ENCODE measurements around the gene ADD1. TPM values are rescaled to one million over a fixed set of nuclear protein-coding genes. Genes with fewer than 3 reads are reported as not detected.

The ADD1 gene
- total RNA-seq, 1 experiment from 2014 or later, result 163 TPM

DNA sequence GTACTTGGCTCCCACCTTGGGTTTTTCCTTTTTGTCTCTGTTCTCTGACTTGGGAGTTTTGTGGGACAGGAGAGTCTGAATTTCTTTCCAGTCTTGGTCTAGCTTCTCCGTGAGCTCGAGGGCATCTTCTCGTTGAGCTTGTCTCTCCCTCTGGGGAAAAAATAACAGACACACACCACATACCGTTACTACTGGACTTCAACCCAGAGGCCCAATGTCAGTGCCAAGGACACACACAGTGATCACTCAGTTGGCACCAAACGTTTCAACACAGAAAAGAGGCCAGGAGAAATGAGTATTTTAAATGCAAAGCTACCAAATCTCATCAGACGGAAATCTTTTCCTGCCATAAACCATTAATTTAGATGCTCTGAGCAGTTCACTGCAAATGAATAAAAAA is 109.9 kb downstream of the ADD1 start:
- H3K4me1 Mint-ChIP-seq, result peaks cover 0 to 1% of the 10 kb centered on the region in 2 experiments; a peak in 3 of 4 replicates
- H3K18ac ChIP-seq (ENCODE audit: insufficient read length, low read depth, low read length), result no peak overlapping the region
- no peak overlapping the region for H3K14ac ChIP-seq (ENCODE audit: insufficient read depth, low read length)
- H2BK12ac ChIP-seq (ENCODE audit: insufficient read length, low read depth, low read length), result no peak overlapping the region
- no peak for TF ChIP-seq CTCF (conservative IDR thresholded peaks at IDR 0.05)
- H3T11ph ChIP-seq (ENCODE audit: low read length), result no peak overlapping the region
- H2AK5ac ChIP-seq (ENCODE audit: insufficient read length, low read length), result no peak overlapping the region
- no peaks in the 10 kb centered on the region for H3K27me3 ChIP-seq (ENCODE audit: insufficient read depth, low read length)
- H2BK20ac ChIP-seq (ENCODE audit: low read depth, low read length, poor library complexity, severe bottlenecking), result no peak overlapping the region
- peaks cover 92 to 96% (median 96%) of the 10 kb centered on the region in 3 experiments for H3K36me3 Mint-ChIP-seq (ENCODE audit: insufficient read depth in 1 of 3, low read depth in 3 of 3)
- H3K27me3 Mint-ChIP-seq (ENCODE audit: low read depth), result no peaks in the 10 kb centered on the region
- H3K4me1 ChIP-seq (ENCODE audit: insufficient read depth, low read length), result no peaks in the 10 kb centered on the region
- H3K9ac ChIP-seq (ENCODE audit: extremely low read depth, insufficient read length, low read length), result no peak overlapping the region
- H3K79me1 ChIP-seq (ENCODE audit: insufficient read depth, low read depth, low read length, poor library complexity, severe bottlenecking), result no peaks in the 10 kb centered on the region
- H3K79me2 ChIP-seq (ENCODE audit: insufficient read depth, low read length), result no peaks in the 10 kb centered on the region
- no peak overlapping the region for H2AFZ ChIP-seq (ENCODE audit: low read length)
- H3K9me3 Mint-ChIP-seq, result peaks cover 33 to 35% of the 10 kb centered on the region in 2 experiments
- H4K20me1 ChIP-seq (ENCODE audit: control insufficient read depth, insufficient read depth, insufficient read length), result no peaks in the 10 kb centered on the region
- H2BK15ac ChIP-seq (ENCODE audit: low read depth, low read length), result no peak overlapping the region
- no peak overlapping the region for H3K4me2 ChIP-seq (ENCODE audit: insufficient read depth, insufficient read length, low read length)
- DNase-seq, result no peak
- no peak overlapping the region for H4K91ac ChIP-seq (ENCODE audit: insufficient read length, low read depth, low read length)
- H3K9me3 ChIP-seq (ENCODE audit: control insufficient read depth, low read depth, low read length), result peaks cover 14% of the 10 kb centered on the region
- H3K27ac Mint-ChIP-seq, result no peak overlapping the region
- H3K4ac ChIP-seq (ENCODE audit: low read depth, low read length), result no peak overlapping the region
- no peaks in the 10 kb centered on the region for H3K23me2 ChIP-seq (ENCODE audit: insufficient read length, low read depth, low read length, poor library complexity, severe bottlenecking)
- H3K4me3 Mint-ChIP-seq, result no peak overlapping the region
- no peak overlapping the region for H4K8ac ChIP-seq (replicated peaks; ENCODE audit: insufficient read length, low read depth, low read length)
- no peak overlapping the region for H2BK5ac ChIP-seq (ENCODE audit: insufficient read length, low read length)
- H3K56ac ChIP-seq (ENCODE audit: insufficient read length, low read depth, low read length), result no peak overlapping the region
- H3K23ac ChIP-seq (ENCODE audit: insufficient read length, low read depth, low read length), result no peak overlapping the region
- no peak overlapping the region for H3K27ac ChIP-seq (ENCODE audit: insufficient read length, low read depth, low read length)
- no peak overlapping the region for H4K5ac ChIP-seq (ENCODE audit: insufficient read length, low read depth, low read length)
- WGBS (ENCODE audit: extremely low coverage, insufficient read length, low lambda C conversion rate), result no CpG with 5 or more reads among the region's 6 CpGs
- H2BK120ac ChIP-seq (ENCODE audit: low read depth, low read length, poor library complexity, severe bottlenecking), result no peak overlapping the region
